ENCODE data around the gene PMIS2. TPM values are rescaled to one million over a fixed set of nuclear protein-coding genes. Genes with fewer than 3 reads are reported as not detected.

The PMIS2 gene
- polyA plus RNA-seq, 1 experiment: not detected

GRCh38 chr19:35546532-35546931, 39.4 kb upstream of the PMIS2 start:
- CTCF ChIA-PET: interaction anchor here (2.0 kb wide), 1 partner anchor 10 kb away, joined by 4 read pairs; no protein-coding TSS in a partner anchor
- H3K27me3 ChIP-seq (ENCODE audit: control insufficient read depth, insufficient read depth, low read length): no peaks in the 10 kb centered on the region
- TF ChIP-seq CTCF (IDR thresholded peaks at IDR 0.05; ENCODE audit: low read depth, low read length): no peak
- peak overlapping the region; percentile 88 for H3K4me3 ChIP-seq (ENCODE audit: low read depth, low read length)
- H3K9me3 ChIP-seq (ENCODE audit: control insufficient read depth, insufficient read depth, low read length): peaks cover 3% of the 10 kb centered on the region; the same call in 1 of the 2 replicates
- DNase-seq (ENCODE audit: low read depth, low spot score): no peak
- no peak overlapping the region for H3K27ac ChIP-seq (ENCODE audit: low read depth, low read length)
- POLR2A ChIA-PET: interaction anchor here (0.6 kb wide), 1 partner anchor 166 kb away, joined by 3 read pairs; no protein-coding TSS in a partner anchor

- POLR2A ChIA-PET: no interaction called here
- CTCF ChIA-PET: interaction anchor here (0.5 to 1.6 kb wide), 14 partner anchors 9 to 1061 kb away, joined by 3 to 8 read pairs (median 4); partner anchors contain the start of gene ATP4A
Observed at GRCh38 chr19:35549174-35549788, 36.7 kb upstream of the PMIS2 start.

GRCh38 chr19:35549879-35550523, 36.0 kb upstream of the PMIS2 start:
- no peak for TF ChIP-seq CTCF (IDR thresholded peaks at IDR 0.05; ENCODE audit: low read depth, low read length)
- H3K27ac ChIP-seq (ENCODE audit: low read depth, low read length): no peak overlapping the region
- H3K4me3 ChIP-seq (ENCODE audit: low read depth, low read length): no peak overlapping the region
- POLR2A ChIA-PET: no interaction called here
- H3K27me3 ChIP-seq (ENCODE audit: control insufficient read depth, insufficient read depth, low read length): peaks cover 1% of the 10 kb centered on the region
- peaks cover 2% of the 10 kb centered on the region; the same call in 1 of the 2 replicates for H3K9me3 ChIP-seq (ENCODE audit: control insufficient read depth, insufficient read depth, low read length)
- DNase-seq (ENCODE audit: low read depth, low spot score): no peak
- CTCF ChIA-PET: interaction anchor here (0.6 to 1.5 kb wide), 7 partner anchors 13 to 198 kb away, joined by 3 to 6 read pairs (median 3); partner anchors contain the start of genes ATP4A and LIN37

More at GRCh38 chr19:35549174-35549788, 36.7 kb upstream of the PMIS2 start:
- Histone ChIP-seq H3K4me3 (ENCODE audit: low read depth, low read length) (no peak overlapping the region), H3K27ac (ENCODE audit: low read depth, low read length) (no peak overlapping the region), H3K9me3 (ENCODE audit: control insufficient read depth, insufficient read depth, low read length) (peaks cover 3% of the 10 kb centered on the region; the same call in 1 of the 2 replicates), H3K27me3 (ENCODE audit: control insufficient read depth, insufficient read depth, low read length) (no peaks in the 10 kb centered on the region)
- TF ChIP-seq CTCF (IDR thresholded peaks at IDR 0.05; ENCODE audit: low read depth, low read length): peak; percentile 76
- DNase-seq (ENCODE audit: low read depth, low spot score): no peak

GRCh38 chr19:35551091-35551810, 34.7 kb upstream of the PMIS2 start:
- H3K9me3 ChIP-seq (ENCODE audit: control insufficient read depth, insufficient read depth, low read length): no peaks in the 10 kb centered on the region
- CTCF ChIA-PET: no interaction called here
- DNase-seq (ENCODE audit: low read depth, low spot score): no peak
- POLR2A ChIA-PET: no interaction called here
- peaks cover 4% of the 10 kb centered on the region for H3K27me3 ChIP-seq (ENCODE audit: control insufficient read depth, insufficient read depth, low read length)
- TF ChIP-seq CTCF (IDR thresholded peaks at IDR 0.05; ENCODE audit: low read depth, low read length): no peak
- H3K4me3 ChIP-seq (ENCODE audit: low read depth, low read length): no peak overlapping the region
- no peak overlapping the region for H3K27ac ChIP-seq (ENCODE audit: low read depth, low read length)

Measured in AG04450 (cell line).